ENCODE measurements around the gene CAMTA2.

The CAMTA2 gene

GRCh38 chr17:5027916-5028315, 40.4 kb upstream of the CAMTA2 start:
- Histone ChIP-seq H3K27me3 (ENCODE audit: control insufficient read depth, insufficient read depth, low read length, poor library complexity, severe bottlenecking) (peaks cover 3% of the 10 kb centered on the region), H3K36me3 (ENCODE audit: control insufficient read depth, insufficient read depth, low read length) (no peaks in the 10 kb centered on the region), H3K4me1 (ENCODE audit: control insufficient read depth, insufficient read depth, low read length) (no peaks in the 10 kb centered on the region), H3K27ac (ENCODE audit: insufficient read depth, low read depth, low read length, poor library complexity, severe bottlenecking) (no peak overlapping the region), H3K9me3 (ENCODE audit: control insufficient read depth, low read length) (no peaks in the 10 kb centered on the region), H3K4me3 (ENCODE audit: insufficient read depth, low read depth, low read length) (no peak overlapping the region)
- 90 to 93% methylated on average over 4 of the region's 5 CpGs for WGBS, 2 experiments

- WGBS, 2 experiments: 91 to 93% methylated on average over 6 of the region's 6 CpGs
- no peak overlapping the region for H3K27ac ChIP-seq (ENCODE audit: insufficient read depth, low read depth, low read length, poor library complexity, severe bottlenecking)
- no peaks in the 10 kb centered on the region for H3K9me3 ChIP-seq (ENCODE audit: control insufficient read depth, low read length)
- no peak overlapping the region for H3K4me3 ChIP-seq (ENCODE audit: insufficient read depth, low read depth, low read length)
- peaks cover 4% of the 10 kb centered on the region for H3K36me3 ChIP-seq (ENCODE audit: control insufficient read depth, insufficient read depth, low read length)
- H3K4me1 ChIP-seq (ENCODE audit: control insufficient read depth, insufficient read depth, low read length): no peaks in the 10 kb centered on the region
- peaks cover 3% of the 10 kb centered on the region for H3K27me3 ChIP-seq (ENCODE audit: control insufficient read depth, insufficient read depth, low read length, poor library complexity, severe bottlenecking)
Measured at GRCh38 chr17:5027299-5027698, 39.8 kb upstream of the CAMTA2 start.

GRCh38 chr17:5024604-5025003, 37.1 kb upstream of the CAMTA2 start:
- H3K27me3 ChIP-seq (ENCODE audit: control insufficient read depth, insufficient read depth, low read length, poor library complexity, severe bottlenecking): no peaks in the 10 kb centered on the region
- H3K9me3 ChIP-seq (ENCODE audit: control insufficient read depth, low read length): no peaks in the 10 kb centered on the region
- no peak overlapping the region for H3K27ac ChIP-seq (ENCODE audit: insufficient read depth, low read depth, low read length, poor library complexity, severe bottlenecking)
- no peaks in the 10 kb centered on the region for H3K4me1 ChIP-seq (ENCODE audit: control insufficient read depth, insufficient read depth, low read length)
- no peak overlapping the region for H3K4me3 ChIP-seq (ENCODE audit: insufficient read depth, low read depth, low read length)
- H3K36me3 ChIP-seq (ENCODE audit: control insufficient read depth, insufficient read depth, low read length): peaks cover 20% of the 10 kb centered on the region
- WGBS, 2 experiments: 94 to 97% methylated on average over 4 of the region's 4 CpGs

- Histone ChIP-seq H3K36me3 (ENCODE audit: control insufficient read depth, insufficient read depth, low read length) (peaks cover 23% of the 10 kb centered on the region), H3K27me3 (ENCODE audit: control insufficient read depth, insufficient read depth, low read length, poor library complexity, severe bottlenecking) (no peaks in the 10 kb centered on the region), H3K4me3 (ENCODE audit: insufficient read depth, low read depth, low read length) (no peak overlapping the region), H3K27ac (ENCODE audit: insufficient read depth, low read depth, low read length, poor library complexity, severe bottlenecking) (no peak overlapping the region), H3K4me1 (ENCODE audit: control insufficient read depth, insufficient read depth, low read length) (no peaks in the 10 kb centered on the region), H3K9me3 (ENCODE audit: control insufficient read depth, low read length) (no peaks in the 10 kb centered on the region)
- WGBS, 2 experiments: 96 to 97% methylated on average over 28 to 29 of the region's 29 CpGs
Measured at GRCh38 chr17:5023588-5024147, 36.2 kb upstream of the CAMTA2 start.

- peaks cover 23% of the 10 kb centered on the region for H3K36me3 ChIP-seq (ENCODE audit: control insufficient read depth, insufficient read depth, low read length)
- H3K4me1 ChIP-seq (ENCODE audit: control insufficient read depth, insufficient read depth, low read length): no peaks in the 10 kb centered on the region
- 95% methylated on average over 30 of the region's 30 CpGs for WGBS, 2 experiments
- no peak overlapping the region for H3K27ac ChIP-seq (ENCODE audit: insufficient read depth, low read depth, low read length, poor library complexity, severe bottlenecking)
- no peaks in the 10 kb centered on the region for H3K9me3 ChIP-seq (ENCODE audit: control insufficient read depth, low read length)
- H3K4me3 ChIP-seq (ENCODE audit: insufficient read depth, low read depth, low read length): no peak overlapping the region
- H3K27me3 ChIP-seq (ENCODE audit: control insufficient read depth, insufficient read depth, low read length, poor library complexity, severe bottlenecking): no peaks in the 10 kb centered on the region
Measured at GRCh38 chr17:5022171-5022711, 34.8 kb upstream of the CAMTA2 start.

- H3K36me3 ChIP-seq (ENCODE audit: control insufficient read depth, insufficient read depth, low read length): peaks cover 23% of the 10 kb centered on the region
- WGBS, 2 experiments: 92 to 93% methylated on average over 20 of the region's 20 CpGs
- no peaks in the 10 kb centered on the region for H3K27me3 ChIP-seq (ENCODE audit: control insufficient read depth, insufficient read depth, low read length, poor library complexity, severe bottlenecking)
- no peaks in the 10 kb centered on the region for H3K4me1 ChIP-seq (ENCODE audit: control insufficient read depth, insufficient read depth, low read length)
- H3K27ac ChIP-seq (ENCODE audit: insufficient read depth, low read depth, low read length, poor library complexity, severe bottlenecking): no peak overlapping the region
- no peaks in the 10 kb centered on the region for H3K9me3 ChIP-seq (ENCODE audit: control insufficient read depth, low read length)
- no peak overlapping the region for H3K4me3 ChIP-seq (ENCODE audit: insufficient read depth, low read depth, low read length)
Measured at GRCh38 chr17:5020502-5021023, 33.1 kb upstream of the CAMTA2 start.

GRCh38 chr17:5019475-5019956, 32.0 kb upstream of the CAMTA2 start:
- WGBS, 2 experiments: 33% methylated on average over 1 of the region's 1 CpG; no CpG with 5 or more reads in 1 of the 2 experiments
- Histone ChIP-seq H3K27ac (ENCODE audit: insufficient read depth, low read depth, low read length, poor library complexity, severe bottlenecking) (no peak overlapping the region), H3K9me3 (ENCODE audit: control insufficient read depth, low read length) (no peaks in the 10 kb centered on the region), H3K4me1 (ENCODE audit: control insufficient read depth, insufficient read depth, low read length) (no peaks in the 10 kb centered on the region), H3K27me3 (ENCODE audit: control insufficient read depth, insufficient read depth, low read length, poor library complexity, severe bottlenecking) (no peaks in the 10 kb centered on the region), H3K36me3 (ENCODE audit: control insufficient read depth, insufficient read depth, low read length) (peaks cover 27% of the 10 kb centered on the region), H3K4me3 (ENCODE audit: insufficient read depth, low read depth, low read length) (no peak overlapping the region)

- H3K4me3 ChIP-seq (ENCODE audit: insufficient read depth, low read depth, low read length): no peak overlapping the region
- WGBS, 2 experiments: 88 to 96% methylated on average over 4 of the region's 4 CpGs
- no peaks in the 10 kb centered on the region for H3K4me1 ChIP-seq (ENCODE audit: control insufficient read depth, insufficient read depth, low read length)
- H3K9me3 ChIP-seq (ENCODE audit: control insufficient read depth, low read length): no peaks in the 10 kb centered on the region
- H3K36me3 ChIP-seq (ENCODE audit: control insufficient read depth, insufficient read depth, low read length): peaks cover 18% of the 10 kb centered on the region
- H3K27me3 ChIP-seq (ENCODE audit: control insufficient read depth, insufficient read depth, low read length, poor library complexity, severe bottlenecking): no peaks in the 10 kb centered on the region
- no peak overlapping the region for H3K27ac ChIP-seq (ENCODE audit: insufficient read depth, low read depth, low read length, poor library complexity, severe bottlenecking)
Measured at GRCh38 chr17:5014357-5014756, 26.9 kb upstream of the CAMTA2 start.

GRCh38 chr17:5011928-5012327, 24.5 kb upstream of the CAMTA2 start:
- no peak overlapping the region for H3K27ac ChIP-seq (ENCODE audit: insufficient read depth, low read depth, low read length, poor library complexity, severe bottlenecking)
- H3K4me3 ChIP-seq (ENCODE audit: insufficient read depth, low read depth, low read length): no peak overlapping the region
- no peaks in the 10 kb centered on the region for H3K27me3 ChIP-seq (ENCODE audit: control insufficient read depth, insufficient read depth, low read length, poor library complexity, severe bottlenecking)
- peaks cover 20% of the 10 kb centered on the region for H3K36me3 ChIP-seq (ENCODE audit: control insufficient read depth, insufficient read depth, low read length)
- no peaks in the 10 kb centered on the region for H3K4me1 ChIP-seq (ENCODE audit: control insufficient read depth, insufficient read depth, low read length)
- 90 to 95% methylated on average over 6 of the region's 6 CpGs for WGBS, 2 experiments
- H3K9me3 ChIP-seq (ENCODE audit: control insufficient read depth, low read length): no peaks in the 10 kb centered on the region

GRCh38 chr17:5003214-5003867, 15.9 kb upstream of the CAMTA2 start:
- Histone ChIP-seq H3K27ac (ENCODE audit: insufficient read depth, low read depth, low read length, poor library complexity, severe bottlenecking) (no peak overlapping the region), H3K27me3 (ENCODE audit: control insufficient read depth, insufficient read depth, low read length, poor library complexity, severe bottlenecking) (no peaks in the 10 kb centered on the region), H3K9me3 (ENCODE audit: control insufficient read depth, low read length) (no peaks in the 10 kb centered on the region), H3K36me3 (ENCODE audit: control insufficient read depth, insufficient read depth, low read length) (peaks cover 31% of the 10 kb centered on the region), H3K4me3 (ENCODE audit: insufficient read depth, low read depth, low read length) (no peak overlapping the region), H3K4me1 (ENCODE audit: control insufficient read depth, insufficient read depth, low read length) (peaks cover 17% of the 10 kb centered on the region)
- 94% methylated on average over 18 of the region's 18 CpGs for WGBS, 2 experiments
